ENCODE results near the gene TRPM2. TPM values are rescaled to one million over a fixed set of nuclear protein-coding genes. Genes with fewer than 3 reads are reported as not detected.
"Not testable (repeated sequence)": the region's sequence is repeated elsewhere in the genome, so short reads cannot be mapped to it uniquely, and the experiment has no call there.

TRPM2 gene
- total RNA-seq, 4 donors from 2014 or later, result 0.15 to 0.52 (median 0.44) TPM

DNA sequence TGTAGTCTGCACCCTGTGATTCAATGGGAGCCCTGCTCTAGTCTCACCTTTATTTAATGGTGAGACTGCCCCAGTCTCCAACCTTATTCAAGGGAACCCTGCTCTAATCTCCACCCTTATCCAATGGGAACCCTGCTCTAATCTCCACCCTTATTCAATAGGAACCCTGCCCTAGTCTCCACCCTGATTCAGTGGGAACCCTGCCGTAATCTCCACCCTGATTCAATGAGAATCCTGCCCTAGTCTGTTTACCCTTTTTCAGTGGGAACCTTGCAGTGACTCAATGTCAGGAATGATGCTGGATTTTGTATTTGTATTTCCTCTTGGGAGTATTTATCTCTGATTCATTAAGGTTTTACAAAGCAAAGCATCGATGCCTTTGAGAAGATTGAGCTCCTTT, 39.5 kb downstream of the TRPM2 start:
- no peaks in the 10 kb centered on the region for H3K4me1 ChIP-seq
- H3K9me3 ChIP-seq, result peaks cover 0 to 7% (median 0%) of the 10 kb centered on the region in 3 donors
- ATAC-seq (no peak), DNase-seq (no peak)
- H3K4me3 ChIP-seq, result no peak overlapping the region
- in situ Hi-C loops (cut with MboI; ENCODE audit: low sequenced_read_pairs in 4 of 4) (no loop called here), intact Hi-C loops (cut with DNase I; ENCODE audit: low total_unique reads) (no loop called here)
- no peak overlapping the region for H3K27ac ChIP-seq
- TF ChIP-seq POLR2A (IDR thresholded peaks at IDR 0.05), result no peak
- TF ChIP-seq, protein P1, sequence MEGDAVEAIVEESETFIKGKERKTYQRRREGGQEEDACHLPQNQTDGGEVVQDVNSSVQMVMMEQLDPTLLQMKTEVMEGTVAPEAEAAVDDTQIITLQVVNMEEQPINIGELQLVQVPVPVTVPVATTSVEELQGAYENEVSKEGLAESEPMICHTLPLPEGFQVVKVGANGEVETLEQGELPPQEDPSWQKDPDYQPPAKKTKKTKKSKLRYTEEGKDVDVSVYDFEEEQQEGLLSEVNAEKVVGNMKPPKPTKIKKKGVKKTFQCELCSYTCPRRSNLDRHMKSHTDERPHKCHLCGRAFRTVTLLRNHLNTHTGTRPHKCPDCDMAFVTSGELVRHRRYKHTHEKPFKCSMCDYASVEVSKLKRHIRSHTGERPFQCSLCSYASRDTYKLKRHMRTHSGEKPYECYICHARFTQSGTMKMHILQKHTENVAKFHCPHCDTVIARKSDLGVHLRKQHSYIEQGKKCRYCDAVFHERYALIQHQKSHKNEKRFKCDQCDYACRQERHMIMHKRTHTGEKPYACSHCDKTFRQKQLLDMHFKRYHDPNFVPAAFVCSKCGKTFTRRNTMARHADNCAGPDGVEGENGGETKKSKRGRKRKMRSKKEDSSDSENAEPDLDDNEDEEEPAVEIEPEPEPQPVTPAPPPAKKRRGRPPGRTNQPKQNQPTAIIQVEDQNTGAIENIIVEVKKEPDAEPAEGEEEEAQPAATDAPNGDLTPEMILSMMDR (IDR thresholded peaks at IDR 0.05 in 4 of 5, conservative IDR thresholded peaks at IDR 0.05 in 1 of 5), result no peak
- H3K36me3 ChIP-seq, result no peaks in the 10 kb centered on the region
- peaks cover 3 to 4% (median 3%) of the 10 kb centered on the region in 3 donors for H3K27me3 ChIP-seq

DNA sequence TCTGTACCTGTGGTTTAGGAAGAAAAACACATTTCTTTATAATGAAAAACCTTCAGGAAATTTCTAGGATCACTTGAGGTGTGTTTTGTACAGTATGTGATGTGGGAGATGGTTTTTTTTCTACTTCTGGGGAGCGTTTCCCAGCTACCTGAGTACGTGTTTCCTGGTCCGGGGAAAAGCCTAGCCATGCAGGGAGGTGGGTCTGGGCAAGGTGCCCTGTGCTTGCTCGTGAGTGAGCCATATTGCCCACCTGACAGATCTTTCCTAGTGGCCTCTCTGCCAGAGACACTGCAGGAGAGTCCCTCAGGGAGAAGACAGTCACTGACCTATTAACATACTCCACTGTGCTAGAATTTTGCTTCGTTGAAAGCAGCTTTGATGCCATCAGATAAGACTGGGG, 41.3 kb downstream of the TRPM2 start:
- in situ Hi-C loops (cut with MboI; ENCODE audit: low sequenced_read_pairs in 4 of 4), result no loop called here
- ATAC-seq, result no peak

DNA sequence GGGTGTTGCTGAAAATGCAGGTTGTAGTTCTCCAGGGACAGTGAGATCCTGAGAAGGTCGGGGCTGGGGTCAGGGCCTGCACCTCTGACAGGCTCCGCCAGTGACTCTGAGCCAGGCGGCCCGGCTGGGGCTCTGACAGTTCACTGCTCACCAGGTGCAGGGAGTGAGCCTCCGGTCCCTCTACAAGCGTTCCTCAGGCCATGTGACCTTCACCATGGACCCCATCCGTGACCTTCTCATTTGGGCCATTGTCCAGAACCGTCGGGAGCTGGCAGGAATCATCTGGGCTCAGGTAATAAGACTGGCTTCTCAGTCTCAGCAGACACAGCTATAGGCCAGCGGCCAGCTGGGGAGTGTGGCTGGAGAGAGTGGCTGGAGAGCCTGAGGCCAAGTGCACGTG, 41.8 kb downstream of the TRPM2 start:
- ATAC-seq, result no peak
- Histone ChIP-seq H3K27me3 (peaks cover 3 to 4% (median 3%) of the 10 kb centered on the region in 3 donors), H3K27ac (no peak overlapping the region), H3K4me3 (no peak overlapping the region), H3K36me3 (no peaks in the 10 kb centered on the region), H3K9me3 (no peaks in the 10 kb centered on the region), H3K4me1 (no peaks in the 10 kb centered on the region)
- peak in 1 of 2 donors; percentile 5 for DNase-seq
- TF ChIP-seq, protein P1 (IDR thresholded peaks at IDR 0.05 in 4 of 5, conservative IDR thresholded peaks at IDR 0.05 in 1 of 5), result no peak
- no peak for TF ChIP-seq POLR2A (IDR thresholded peaks at IDR 0.05)
- in situ Hi-C loops (cut with MboI; ENCODE audit: low sequenced_read_pairs in 4 of 4), result no loop called here
- intact Hi-C loops (cut with DNase I; ENCODE audit: low total_unique reads), result no loop called here

More for the DNA sequence above, 41.3 kb downstream of the TRPM2 start:
- Histone ChIP-seq H3K4me3 (no peak overlapping the region), H3K9me3 (no peaks in the 10 kb centered on the region), H3K27ac (no peak overlapping the region), H3K27me3 (peaks cover 3 to 4% (median 3%) of the 10 kb centered on the region in 3 donors), H3K4me1 (no peaks in the 10 kb centered on the region), H3K36me3 (no peaks in the 10 kb centered on the region)
- intact Hi-C loops (cut with DNase I; ENCODE audit: low total_unique reads), result no loop called here
- TF ChIP-seq POLR2A (IDR thresholded peaks at IDR 0.05), result no peak
- peak in 1 of 2 donors; percentile 4 for DNase-seq

DNA sequence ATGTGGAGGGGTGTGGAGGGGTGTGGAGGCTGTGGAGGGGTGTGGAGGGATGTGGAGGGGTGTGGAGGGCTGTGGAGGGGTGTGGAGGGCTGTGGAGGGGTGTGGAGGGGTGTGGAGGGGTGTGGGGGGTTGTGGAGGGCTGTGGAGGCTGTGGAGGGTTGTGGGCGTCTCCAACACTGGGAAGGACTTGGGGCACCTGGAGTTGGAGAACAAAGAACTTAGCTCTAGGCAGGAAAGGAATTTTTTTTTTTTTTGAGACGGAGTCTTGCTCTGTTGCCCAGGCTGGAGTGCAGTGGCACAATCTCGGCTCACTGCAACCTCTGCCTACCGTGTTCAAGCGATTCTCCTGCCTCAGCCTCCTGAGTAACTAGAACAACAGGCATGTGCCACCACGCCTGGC, 43.4 kb downstream of the TRPM2 start:
- H3K36me3 ChIP-seq; intact Hi-C loops (cut with DNase I; ENCODE audit: low total_unique reads); H3K4me3 ChIP-seq; H3K4me1 ChIP-seq; H3K27me3 ChIP-seq; H3K27ac ChIP-seq; ATAC-seq; DNase-seq; H3K9me3 ChIP-seq; in situ Hi-C loops (cut with MboI; ENCODE audit: low sequenced_read_pairs in 4 of 4): not testable (repeated sequence)

DNA sequence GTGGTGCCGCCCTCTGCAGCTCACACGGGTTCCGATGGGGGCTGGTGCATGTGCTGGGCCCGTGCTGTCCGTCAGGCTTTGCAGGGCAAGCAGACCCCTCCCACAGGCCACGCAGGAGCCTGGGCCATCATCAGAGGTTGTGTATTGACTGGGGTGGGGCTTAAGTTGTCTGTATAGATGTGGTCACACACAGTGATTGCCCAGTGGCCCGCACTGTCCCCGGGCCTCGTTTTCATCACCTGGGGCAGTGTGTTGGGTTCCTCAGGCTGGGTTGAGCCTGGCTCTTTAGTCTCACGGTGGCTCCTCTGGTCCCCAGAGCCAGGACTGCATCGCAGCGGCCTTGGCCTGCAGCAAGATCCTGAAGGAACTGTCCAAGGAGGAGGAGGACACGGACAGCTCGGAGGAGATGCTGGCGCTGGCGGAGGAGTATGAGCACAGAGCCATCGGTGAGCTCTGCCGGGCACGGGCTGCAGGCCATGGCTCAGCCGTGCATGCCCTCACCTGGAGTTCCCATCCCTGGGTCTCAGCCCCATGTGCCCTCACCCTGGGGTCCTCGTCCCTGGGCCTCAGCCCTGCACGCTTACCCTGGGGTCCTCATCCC, 44.1 kb downstream of the TRPM2 start:
- TF ChIP-seq, protein P1 (IDR thresholded peaks at IDR 0.05 in 4 of 5, conservative IDR thresholded peaks at IDR 0.05 in 1 of 5), result no peak
- TF ChIP-seq POLR2A (IDR thresholded peaks at IDR 0.05), result no peak
- Histone ChIP-seq H3K27ac (no peak overlapping the region), H3K4me3 (no peak overlapping the region), H3K9me3 (no peaks in the 10 kb centered on the region), H3K4me1 (no peaks in the 10 kb centered on the region), H3K27me3 (peaks cover 0 to 3% (median 3%) of the 10 kb centered on the region in 3 donors), H3K36me3 (no peaks in the 10 kb centered on the region)
- DNase-seq, result peak in 1 of 2 donors; percentile 5
- intact Hi-C loops (cut with DNase I; ENCODE audit: low total_unique reads), result no loop called here
- ATAC-seq, result no peak
- in situ Hi-C loops (cut with MboI; ENCODE audit: low sequenced_read_pairs in 4 of 4), result no loop called here

DNA sequence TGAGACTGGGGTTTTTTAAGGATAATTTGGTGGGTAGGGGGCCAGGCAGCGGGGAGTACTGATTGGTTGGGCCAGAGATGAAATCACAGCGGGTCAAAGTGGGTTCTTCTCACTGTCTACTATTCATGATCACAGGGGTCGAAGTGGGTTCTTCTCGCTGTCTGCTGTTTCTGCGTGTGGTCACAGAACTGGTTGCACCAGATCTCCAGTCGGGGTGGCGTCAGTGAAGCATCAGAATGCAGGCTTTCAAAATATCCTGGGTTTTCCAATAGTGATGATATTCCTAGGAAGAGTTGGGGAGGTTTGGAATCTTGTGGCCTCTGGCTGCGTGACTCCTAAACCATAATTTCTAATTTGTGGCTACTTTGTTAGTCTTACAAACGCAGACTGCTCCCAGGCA, 45.1 kb downstream of the TRPM2 start:
- TF ChIP-seq, protein P1 (IDR thresholded peaks at IDR 0.05 in 4 of 5, conservative IDR thresholded peaks at IDR 0.05 in 1 of 5), result no peak
- TF ChIP-seq POLR2A (IDR thresholded peaks at IDR 0.05), result no peak
- H3K27me3 ChIP-seq, result peaks cover 0 to 3% (median 0%) of the 10 kb centered on the region in 3 donors
- H3K4me1 ChIP-seq, result no peaks in the 10 kb centered on the region
- ATAC-seq, result no peak
- H3K4me3 ChIP-seq, result no peak overlapping the region
- in situ Hi-C loops (cut with MboI; ENCODE audit: low sequenced_read_pairs in 4 of 4), result no loop called here
- peak in 1 of 2 donors; percentile 1 for DNase-seq
- H3K27ac ChIP-seq, result no peak overlapping the region
- H3K9me3 ChIP-seq, result no peaks in the 10 kb centered on the region
- intact Hi-C loops (cut with DNase I; ENCODE audit: low total_unique reads), result no loop called here
- no peaks in the 10 kb centered on the region for H3K36me3 ChIP-seq
